EL (cell line): ENCODE data around the gene NKX1-1.
"Not testable (repeated sequence)": the region's sequence is repeated elsewhere in the genome, so short reads cannot be mapped to it uniquely, and the experiment has no call there.

Experiments used
- DNase-seq: peaks from one replicate; pipeline ENCODE4 v3.0.0-alpha.2; 2016

NKX1-1 gene

GRCh38 chr4:1403591-1404572 is 2.4 kb downstream of the NKX1-1 start:
- no peak for DNase-seq

DNA sequence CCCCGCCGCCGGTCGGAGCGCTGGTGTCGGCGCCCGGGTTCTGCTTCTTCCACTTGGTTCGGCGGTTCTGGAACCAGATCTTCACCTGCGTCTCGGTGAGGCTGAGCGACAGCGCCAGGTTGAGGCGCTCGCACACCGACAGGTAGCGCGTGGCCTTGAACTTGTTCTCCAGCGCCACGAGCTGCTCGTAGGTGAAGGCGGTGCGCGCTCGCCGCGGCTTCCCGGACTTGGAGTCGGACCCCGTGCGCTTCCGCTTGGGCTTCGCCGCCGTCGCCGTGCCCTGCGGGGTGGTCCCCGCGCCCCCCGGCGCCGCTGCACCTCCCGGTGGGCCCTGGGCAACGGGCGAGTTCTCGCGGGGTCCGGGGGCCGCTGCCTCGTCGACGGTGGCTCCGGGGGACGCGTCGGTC is 3.1 kb downstream of the NKX1-1 start:
- DNase-seq, result no peak

GRCh38 chr4:1402516-1403091 is 3.6 kb downstream of the NKX1-1 start:
- no peak for DNase-seq

DNA sequence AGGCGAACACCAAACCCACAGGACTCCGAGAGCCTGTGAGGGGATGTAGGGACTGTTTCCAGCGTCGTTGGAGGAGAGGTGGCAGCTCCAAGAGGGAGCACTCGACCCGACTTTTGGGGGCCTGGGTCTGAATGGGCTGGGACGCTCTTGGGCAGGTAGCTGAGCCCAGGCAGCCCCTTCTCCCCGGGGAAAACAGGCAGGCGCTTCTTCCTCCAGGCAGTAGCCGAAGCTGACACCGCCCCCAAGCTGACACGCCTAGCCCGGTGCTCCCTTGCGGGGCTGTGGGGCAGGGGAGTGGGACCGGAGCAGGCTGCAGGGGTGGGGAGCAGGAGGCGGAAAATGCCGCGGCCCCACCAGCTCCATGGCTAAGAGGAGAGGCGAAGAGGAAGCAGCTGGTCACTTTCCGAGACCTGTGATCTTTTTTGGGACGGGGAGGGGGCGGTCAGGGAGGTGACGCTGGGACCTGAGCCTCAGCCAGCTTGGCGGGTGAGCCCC is 4.2 kb downstream of the NKX1-1 start:
- DNase-seq, result no peak

DNA sequence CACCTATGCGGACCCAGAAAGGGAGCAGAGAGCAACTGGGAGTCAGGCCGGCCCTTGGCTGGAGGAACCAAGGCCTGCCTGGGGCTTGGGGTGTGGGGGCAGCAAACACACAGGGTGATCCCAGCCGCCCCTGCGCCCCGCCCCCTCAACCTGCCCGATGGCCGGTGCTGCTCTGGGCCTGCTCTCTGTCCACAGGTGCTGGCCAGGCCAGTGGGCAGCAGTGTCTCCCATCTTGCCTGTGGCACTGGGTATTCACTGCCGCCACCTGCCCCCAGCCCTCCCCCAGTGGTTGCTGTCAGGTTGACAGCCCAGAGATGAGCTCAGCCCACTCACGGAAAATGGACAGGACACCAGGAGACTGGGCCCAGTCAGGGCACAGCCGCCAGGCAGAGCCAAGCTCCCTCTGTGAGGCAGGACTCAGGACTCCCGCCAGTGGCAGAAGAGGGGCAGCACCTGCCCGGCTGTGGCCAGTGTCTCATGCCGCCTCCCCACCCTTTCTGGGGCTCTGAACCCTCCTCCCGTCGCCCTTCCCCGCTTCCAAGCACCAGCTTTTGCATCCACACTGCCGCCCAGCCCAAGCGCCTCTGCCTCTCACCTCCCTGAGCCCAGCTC is 4.7 kb downstream of the NKX1-1 start:
- DNase-seq, result no peak

DNA sequence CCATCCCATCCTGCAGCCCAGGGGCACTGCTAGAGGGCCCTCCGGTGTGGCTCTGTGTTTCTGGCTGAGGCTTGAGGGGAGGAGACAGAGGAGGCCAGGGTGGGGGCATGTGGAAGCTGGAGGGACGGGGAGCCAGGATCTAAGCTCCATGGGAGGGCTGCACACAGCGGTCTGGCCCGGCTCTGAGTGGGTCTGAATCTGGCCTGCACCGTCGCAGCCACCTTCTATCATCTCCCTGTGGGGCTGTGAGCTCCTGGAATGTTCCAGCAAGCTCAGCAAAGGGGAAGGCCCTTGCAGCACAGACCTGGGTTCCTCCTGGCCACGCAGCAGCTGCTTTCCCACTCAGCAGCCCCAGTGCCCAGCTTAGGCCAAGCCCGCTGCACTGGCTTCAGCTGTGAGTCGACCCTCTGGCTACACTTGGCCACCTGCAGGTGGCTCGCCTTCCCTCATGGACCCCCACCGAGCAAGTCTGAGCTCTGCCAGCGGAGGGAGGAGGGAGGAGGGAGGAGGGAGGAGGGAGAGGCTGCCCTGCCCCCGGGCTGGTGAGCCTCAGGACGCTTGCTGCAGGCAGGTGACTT is 5.3 kb downstream of the NKX1-1 start:
- DNase-seq, result no peak

DNA sequence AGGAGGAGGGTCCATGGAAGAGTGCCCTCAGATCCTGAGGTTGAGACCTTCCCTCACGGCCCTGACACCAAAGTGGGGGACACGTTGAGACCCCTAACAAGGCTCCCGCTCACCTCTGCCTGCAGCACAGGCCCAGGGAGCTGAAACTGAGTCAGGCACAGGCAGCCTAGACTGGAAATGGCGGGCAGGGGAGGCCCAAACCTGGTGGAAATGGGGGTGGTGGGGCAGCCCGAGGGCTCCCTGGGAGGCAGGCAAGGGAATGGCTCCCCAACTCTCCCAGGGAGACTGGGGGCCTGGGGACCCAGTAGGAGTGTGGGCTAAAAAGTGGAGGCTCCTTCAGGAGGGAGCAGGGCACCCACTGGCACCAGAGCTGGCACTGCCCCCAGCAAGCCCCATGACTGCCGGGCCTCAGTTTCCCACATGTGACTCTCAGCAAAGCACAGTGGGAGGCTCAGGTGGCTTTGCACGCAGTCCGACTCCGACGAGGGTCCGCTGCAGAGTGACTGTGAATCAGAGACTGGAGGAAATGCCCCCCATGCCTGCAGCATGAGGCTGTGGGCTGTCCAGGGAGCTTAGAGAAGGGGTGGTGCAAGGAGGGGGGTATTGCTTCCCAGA is 5.9 kb downstream of the NKX1-1 start:
- no peak for DNase-seq

- no peak for DNase-seq
Observed at GRCh38 chr4:1399508-1400190, 6.6 kb downstream of the NKX1-1 start.

DNA sequence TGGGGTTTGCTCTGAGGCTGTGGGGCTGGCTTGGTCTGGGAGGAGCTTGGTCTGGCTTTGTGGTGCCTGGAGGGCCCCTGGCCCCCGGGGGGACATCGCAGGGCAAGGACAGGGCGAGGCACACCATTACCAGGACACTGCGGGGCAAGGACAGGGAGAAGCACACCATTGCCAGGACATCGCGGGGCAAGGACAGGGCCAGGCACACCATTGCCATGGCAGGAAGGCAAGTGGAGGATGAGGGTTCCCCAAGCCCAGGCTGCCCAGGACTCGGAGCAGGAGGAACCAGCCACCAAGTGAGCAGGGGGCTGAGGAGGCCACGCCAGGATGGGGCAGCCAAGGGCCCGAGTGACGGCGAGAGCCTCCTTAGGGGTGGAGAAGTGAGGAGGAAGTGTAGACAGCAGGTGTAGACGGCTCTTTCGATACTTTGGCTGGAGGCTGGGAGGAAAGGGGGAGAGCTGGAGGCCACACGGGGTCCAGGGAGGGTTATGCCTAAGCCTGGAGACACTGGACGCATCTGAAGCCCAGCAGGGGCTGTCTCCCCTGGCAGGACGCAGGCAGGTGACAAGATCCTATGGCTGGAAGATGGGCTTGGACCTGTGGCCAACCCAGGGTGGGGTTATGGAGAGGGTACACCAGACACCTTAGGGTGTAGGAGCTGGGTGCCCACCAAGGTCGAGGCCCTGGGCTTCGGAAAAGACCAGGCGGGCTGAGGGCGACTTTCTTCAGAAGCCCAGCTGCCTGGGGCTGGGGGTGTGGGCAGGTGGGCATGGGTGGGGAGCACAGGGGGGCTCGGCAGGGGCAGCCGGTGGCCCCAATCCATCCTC is 7.3 kb downstream of the NKX1-1 start:
- no peak for DNase-seq

DNA sequence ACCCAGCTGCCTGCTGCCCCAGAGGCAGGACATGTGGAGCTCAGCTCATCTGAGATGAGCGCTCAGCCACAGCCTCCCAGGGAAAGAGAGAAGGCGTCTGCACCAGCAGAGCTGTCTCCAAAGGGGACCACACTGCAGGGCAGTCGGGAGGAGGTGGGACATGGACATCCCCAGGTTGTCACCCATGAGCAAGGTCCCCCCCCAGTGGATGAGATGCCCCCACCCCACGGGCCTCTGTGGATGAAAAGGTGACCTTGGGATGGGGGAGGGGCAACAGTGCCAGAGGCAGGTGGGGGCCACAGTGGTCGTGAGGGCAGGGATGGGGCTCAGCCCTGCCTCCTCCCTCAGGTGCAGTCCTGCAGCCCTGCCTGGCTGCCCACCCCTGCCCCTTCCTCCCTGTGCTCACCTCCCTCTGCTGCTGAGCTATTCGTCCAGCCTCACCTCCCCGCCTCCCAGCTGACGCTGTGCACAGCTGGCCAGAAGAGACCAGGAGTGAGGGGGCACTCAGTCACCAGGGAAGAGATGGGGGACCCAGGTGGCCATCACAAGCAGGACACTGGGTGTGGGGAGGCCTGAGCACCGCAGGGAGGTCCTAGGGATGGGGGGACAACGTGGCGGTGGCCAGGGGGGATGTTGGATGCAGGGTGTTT is 9.3 kb downstream of the NKX1-1 start:
- no peak for DNase-seq

- no peak for DNase-seq
Observed at GRCh38 chr4:1395941-1396805, 10.1 kb downstream of the NKX1-1 start.

GRCh38 chr4:1395389-1395820 is 10.8 kb downstream of the NKX1-1 start:
- DNase-seq, result not testable (repeated sequence)

GRCh38 chr4:1394554-1395388 is 11.5 kb downstream of the NKX1-1 start:
- DNase-seq, result not testable (repeated sequence)

DNA sequence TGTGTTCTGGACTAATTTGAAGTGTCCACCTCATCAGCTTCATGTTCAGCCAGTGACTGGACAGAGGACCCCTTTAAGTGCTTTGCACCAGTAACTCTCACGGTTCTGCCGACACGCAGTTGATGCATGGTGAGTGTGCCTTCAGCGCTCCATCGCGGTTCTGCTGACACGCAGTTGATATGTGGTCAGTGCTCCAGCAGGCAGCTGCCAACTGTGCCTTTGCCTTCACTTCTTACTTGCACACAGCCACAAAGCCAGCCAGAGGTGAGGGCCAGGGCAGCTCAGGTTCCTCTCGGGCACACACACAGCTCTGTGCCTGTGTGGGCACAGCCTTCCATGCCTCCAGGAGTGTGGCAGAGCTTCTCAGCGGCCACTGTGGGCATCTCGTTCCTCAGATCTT is 12.4 kb downstream of the NKX1-1 start:
- DNase-seq, result no peak

DNA sequence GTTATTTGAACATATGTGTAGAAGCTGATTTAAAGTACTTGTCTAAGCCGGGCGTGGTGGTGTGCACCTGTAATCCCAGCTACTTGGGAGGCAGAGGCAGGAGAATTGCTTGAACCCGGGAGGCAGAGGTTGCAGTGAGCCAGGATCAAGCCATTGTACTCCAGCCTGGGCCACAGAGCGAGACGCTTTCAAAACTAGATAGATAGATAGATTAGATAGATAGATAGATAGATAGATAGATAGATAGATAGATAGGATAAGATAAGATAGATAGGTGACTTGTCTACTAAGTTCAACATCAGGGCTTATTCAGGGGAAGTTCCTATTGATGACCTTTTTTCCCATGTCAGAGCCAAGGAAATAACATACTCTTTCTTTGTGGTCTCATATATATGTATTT is 12.9 kb downstream of the NKX1-1 start:
- not testable (repeated sequence) for DNase-seq

GRCh38 chr4:1385373-1386340 is 20.6 kb downstream of the NKX1-1 start:
- no peak for DNase-seq

DNA sequence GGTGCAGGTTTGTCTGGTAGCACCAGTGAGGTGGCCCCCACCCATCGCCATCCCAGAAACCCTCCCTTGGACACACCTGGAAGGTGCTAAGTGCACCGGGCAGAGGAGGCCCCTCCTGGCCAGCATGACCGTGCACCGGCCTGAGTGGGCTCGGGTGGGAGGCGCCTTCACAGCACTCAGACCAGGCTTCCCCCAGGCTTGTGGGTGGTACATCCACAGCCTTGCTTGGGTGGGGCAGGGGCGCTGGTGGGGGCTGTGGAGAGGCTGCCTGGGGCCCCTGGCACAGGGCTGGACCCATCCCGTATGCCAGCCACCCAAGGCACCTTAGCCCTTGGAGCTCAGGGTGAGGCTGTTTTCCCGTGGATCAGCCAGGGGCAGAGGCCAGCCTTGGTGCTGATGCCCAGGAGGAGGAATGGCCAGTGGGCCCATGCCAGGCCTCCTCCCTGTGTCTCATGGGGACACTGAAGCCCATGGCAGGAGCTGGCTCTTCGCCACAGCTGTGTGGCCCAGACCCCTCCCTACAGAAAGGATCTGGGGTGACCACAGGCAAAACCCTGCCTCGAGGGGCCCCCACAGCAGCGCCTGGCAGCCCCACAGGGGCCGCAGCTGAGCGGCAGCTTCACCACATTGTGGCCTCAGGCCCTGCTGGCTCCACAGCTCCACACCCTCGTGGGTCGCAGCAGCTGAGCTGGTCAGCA is 21.4 kb downstream of the NKX1-1 start:
- no peak for DNase-seq
